Activated naive CD8-positive, alpha-beta T cell (primary cell): ENCODE measurements around the gene NELFE.
"Not testable (repeated sequence)": the region's sequence is repeated elsewhere in the genome, so short reads cannot be mapped to it uniquely, and the experiment has no call there.

Experiments used
- H3K27ac Mint-ChIP-seq: one replicate; pipeline ENCODE4 v1.8.0; 2021; ENCODE audit warnings: mixed read lengths
- H3K27me3 Mint-ChIP-seq: one replicate; pipeline ENCODE4 v1.8.0; 2021; ENCODE audit warnings: mixed read lengths
- H3K36me3 Mint-ChIP-seq: one replicate; pipeline ENCODE4 v1.8.0; 2021; ENCODE audit warnings: mixed read lengths
- H3K4me1 Mint-ChIP-seq: one replicate; pipeline ENCODE4 v1.8.0; 2021; ENCODE audit warnings: low read depth, mixed read lengths
- H3K4me3 Mint-ChIP-seq: one replicate; pipeline ENCODE4 v1.8.0; 2021; ENCODE audit warnings: mild to moderate bottlenecking, mixed read lengths
- H3K9me3 Mint-ChIP-seq: one replicate; pipeline ENCODE4 v1.8.0; 2021; ENCODE audit warnings: low read depth, mixed read lengths

NELFE gene

DNA sequence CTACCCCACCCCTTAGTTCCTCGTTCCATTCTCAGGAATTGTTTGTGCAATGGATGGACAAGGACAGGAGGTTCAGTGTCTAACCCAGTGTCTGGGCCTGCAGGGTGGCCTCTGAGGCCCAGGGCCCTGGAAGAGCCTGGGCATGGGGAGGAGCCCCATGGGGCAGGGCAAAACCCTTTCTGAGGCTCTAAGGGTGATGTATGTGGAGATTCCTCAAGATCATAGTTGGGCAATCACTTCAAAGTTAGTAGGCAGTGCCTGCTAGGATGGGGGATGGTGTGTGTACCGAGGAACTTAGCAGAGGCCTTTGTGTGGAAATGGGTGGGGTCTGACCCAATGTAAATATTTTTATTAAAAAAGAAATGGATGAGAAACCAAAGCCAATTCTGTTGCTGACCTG, 38.0 kb downstream of the NELFE start:
- no peak overlapping the region for H3K27ac Mint-ChIP-seq

GRCh38 chr6:31919624-31920303, 39.0 kb downstream of the NELFE start:
- no peaks in the 10 kb centered on the region for H3K36me3 Mint-ChIP-seq
- no peaks in the 10 kb centered on the region for H3K4me1 Mint-ChIP-seq
- no peak overlapping the region for H3K27ac Mint-ChIP-seq
- no peaks in the 10 kb centered on the region for H3K27me3 Mint-ChIP-seq
- no peaks in the 10 kb centered on the region for H3K9me3 Mint-ChIP-seq
- H3K4me3 Mint-ChIP-seq: no peak overlapping the region

More for the DNA sequence above, 38.0 kb downstream of the NELFE start:
- Mint-ChIP-seq H3K4me3 (no peak overlapping the region), H3K4me1 (no peaks in the 10 kb centered on the region), H3K27me3 (no peaks in the 10 kb centered on the region), H3K36me3 (no peaks in the 10 kb centered on the region), H3K9me3 (no peaks in the 10 kb centered on the region)

DNA sequence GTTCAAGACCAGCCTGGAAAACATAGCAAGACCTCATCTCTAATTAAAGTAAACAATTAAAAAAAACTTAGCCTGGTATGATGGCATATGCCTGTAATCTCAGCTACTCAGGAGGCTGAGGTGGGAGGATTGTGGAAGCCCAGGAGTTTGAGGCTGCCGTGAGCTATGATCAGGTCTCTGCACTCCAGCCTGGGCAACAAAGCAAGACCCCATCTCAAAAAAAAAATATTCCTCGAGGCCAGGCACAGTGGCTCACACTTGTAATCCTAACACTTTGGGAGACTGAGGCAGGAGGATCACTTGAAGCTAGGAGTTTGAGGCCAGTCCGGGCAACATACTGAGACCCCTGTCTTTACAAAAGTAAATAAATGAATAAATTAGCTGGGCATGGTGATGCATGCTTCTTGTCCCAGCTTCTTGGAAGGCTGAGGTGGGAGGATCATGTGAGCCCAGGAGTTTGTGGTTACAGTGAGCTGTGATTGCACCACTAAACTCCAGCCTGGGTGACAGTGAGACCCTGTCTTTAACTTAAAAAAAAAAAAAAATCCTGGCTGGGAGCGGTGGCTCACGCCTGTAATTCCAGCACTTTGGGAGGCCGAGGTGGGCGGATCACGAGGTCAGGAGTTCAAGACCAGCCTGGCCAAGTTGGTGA, 40.6 kb downstream of the NELFE start:
- no peaks in the 10 kb centered on the region for H3K9me3 Mint-ChIP-seq
- no peak overlapping the region for H3K27ac Mint-ChIP-seq
- H3K27me3 Mint-ChIP-seq: no peaks in the 10 kb centered on the region
- H3K4me1 Mint-ChIP-seq: no peaks in the 10 kb centered on the region
- no peaks in the 10 kb centered on the region for H3K36me3 Mint-ChIP-seq
- no peak overlapping the region for H3K4me3 Mint-ChIP-seq

DNA sequence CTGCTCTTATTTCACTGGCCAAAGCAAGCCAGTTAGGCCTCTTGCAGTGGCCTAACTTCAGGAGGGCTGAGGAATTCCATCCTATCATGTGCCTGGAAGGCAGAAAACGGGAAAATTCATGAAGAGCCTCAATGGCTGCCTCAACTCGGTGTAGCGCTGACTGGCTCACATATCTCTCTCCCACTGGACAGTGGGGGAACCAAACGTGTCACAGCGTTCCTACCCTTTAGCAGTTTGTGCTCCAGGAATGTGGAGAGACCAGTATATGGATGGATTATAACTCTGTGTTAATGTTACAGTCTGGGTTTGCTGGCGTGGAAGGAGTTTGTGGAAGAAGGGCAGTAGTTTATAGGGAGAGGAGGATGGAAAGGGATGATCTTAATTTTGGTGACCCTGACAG, 43.0 kb downstream of the NELFE start:
- Mint-ChIP-seq H3K27me3 (peaks cover 2% of the 10 kb centered on the region), H3K27ac (no peak overlapping the region), H3K36me3 (no peaks in the 10 kb centered on the region), H3K9me3 (no peaks in the 10 kb centered on the region), H3K4me1 (no peaks in the 10 kb centered on the region), H3K4me3 (no peak overlapping the region)

DNA sequence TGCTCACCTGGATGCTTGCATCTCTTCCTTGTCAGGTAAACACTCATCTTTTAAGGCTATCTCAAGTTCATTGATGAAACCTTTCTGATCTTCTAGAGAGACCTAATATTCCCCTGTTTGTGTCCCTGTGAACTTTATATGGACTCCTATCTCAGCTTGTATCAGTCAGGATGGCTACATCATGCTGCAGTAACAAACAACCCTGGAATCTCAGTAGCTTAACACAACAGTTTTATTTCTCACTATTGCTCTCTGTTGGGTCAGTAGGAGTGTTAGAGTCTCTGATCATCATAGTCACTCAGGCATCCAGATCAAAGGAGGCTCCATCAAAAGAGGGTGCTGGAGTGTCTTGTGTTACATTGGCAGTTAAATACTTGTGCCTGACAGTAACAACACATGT, 43.4 kb downstream of the NELFE start:
- Mint-ChIP-seq H3K9me3 (no peaks in the 10 kb centered on the region), H3K27ac (no peak overlapping the region), H3K27me3 (peaks cover 2% of the 10 kb centered on the region), H3K36me3 (no peaks in the 10 kb centered on the region), H3K4me3 (no peak overlapping the region), H3K4me1 (peaks cover 1% of the 10 kb centered on the region)

DNA sequence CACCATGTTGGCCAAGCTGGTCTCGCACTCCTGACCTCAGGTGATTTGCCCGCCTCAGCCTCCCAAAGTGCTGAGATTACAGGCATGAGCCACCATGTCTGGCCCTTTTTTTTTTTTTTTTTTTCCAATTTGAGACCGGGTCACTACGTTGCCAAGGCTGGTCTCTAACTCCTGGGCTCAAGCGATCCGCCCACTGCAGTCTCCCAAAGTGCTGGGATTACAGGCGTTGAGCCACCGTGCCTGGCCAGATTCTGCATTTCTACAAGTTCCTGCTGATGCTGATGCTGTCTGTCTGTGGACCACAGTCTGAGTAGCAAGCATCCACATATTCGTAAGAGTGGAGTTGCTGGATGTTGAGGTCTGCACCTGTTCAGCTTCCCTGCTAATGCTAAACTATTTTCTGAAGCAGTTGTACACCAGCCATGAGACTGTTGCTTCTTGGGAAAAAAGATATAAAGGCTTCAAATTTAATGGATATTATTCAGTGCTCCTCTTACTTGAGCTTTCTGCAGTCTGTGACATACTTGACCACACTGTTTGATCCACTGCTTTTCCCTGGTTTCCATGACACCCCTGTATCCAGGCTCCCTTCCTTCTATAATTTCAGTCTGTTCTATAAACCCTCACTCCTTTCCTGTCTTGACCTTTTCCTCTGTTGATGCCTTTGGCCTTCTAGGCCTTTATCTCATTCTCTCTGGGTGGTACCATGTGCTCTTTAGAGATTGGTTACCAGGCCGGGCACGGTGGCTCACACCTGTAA, 46.8 kb downstream of the NELFE start:
- H3K27ac Mint-ChIP-seq: no peak overlapping the region
- H3K36me3 Mint-ChIP-seq: no peaks in the 10 kb centered on the region
- no peaks in the 10 kb centered on the region for H3K9me3 Mint-ChIP-seq
- H3K4me3 Mint-ChIP-seq: no peak overlapping the region
- peaks cover 4% of the 10 kb centered on the region for H3K4me1 Mint-ChIP-seq
- peaks cover 2% of the 10 kb centered on the region for H3K27me3 Mint-ChIP-seq

- not testable (repeated sequence) for H3K4me1 Mint-ChIP-seq, H3K9me3 Mint-ChIP-seq, H3K27me3 Mint-ChIP-seq, H3K27ac Mint-ChIP-seq, H3K4me3 Mint-ChIP-seq, H3K36me3 Mint-ChIP-seq
Observed at GRCh38 chr6:31909298-31909697, 49.5 kb downstream of the NELFE start.

- Mint-ChIP-seq H3K9me3 (no peaks in the 10 kb centered on the region), H3K27me3 (peaks cover 2% of the 10 kb centered on the region), H3K27ac (no peak overlapping the region), H3K4me1 (peaks cover 4% of the 10 kb centered on the region), H3K36me3 (no peaks in the 10 kb centered on the region), H3K4me3 (no peak overlapping the region)
Observed at GRCh38 chr6:31908791-31909190, 50.0 kb downstream of the NELFE start.

DNA sequence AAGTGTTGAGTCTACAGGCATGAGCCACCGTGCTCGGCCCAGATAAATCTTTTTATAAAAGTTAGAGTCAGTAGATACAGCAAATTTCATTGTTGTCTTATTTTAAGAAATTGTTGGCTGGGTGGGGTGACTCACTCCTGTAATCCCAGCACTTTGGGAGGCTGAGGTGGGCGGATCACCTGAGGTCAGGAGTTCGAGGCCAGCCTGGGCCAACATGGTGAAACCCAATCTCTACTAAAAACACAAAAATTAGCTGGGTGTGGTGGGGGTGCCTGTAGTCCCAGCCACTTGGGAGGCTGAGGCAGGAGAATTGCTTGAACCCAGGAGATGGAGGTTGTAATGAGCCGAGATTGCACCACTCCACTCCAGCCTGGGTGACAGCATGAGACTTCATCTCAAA, 50.5 kb downstream of the NELFE start:
- H3K4me3 Mint-ChIP-seq, H3K36me3 Mint-ChIP-seq, H3K27ac Mint-ChIP-seq, H3K27me3 Mint-ChIP-seq, H3K4me1 Mint-ChIP-seq, H3K9me3 Mint-ChIP-seq: not testable (repeated sequence)

GRCh38 chr6:31907158-31907813, 51.5 kb downstream of the NELFE start:
- Mint-ChIP-seq H3K4me3 (no peak overlapping the region), H3K27ac (no peak overlapping the region), H3K4me1 (peaks cover 12% of the 10 kb centered on the region), H3K27me3 (peaks cover under 1% of the 10 kb centered on the region), H3K9me3 (no peaks in the 10 kb centered on the region), H3K36me3 (no peaks in the 10 kb centered on the region)

GRCh38 chr6:31906727-31907126, 52.0 kb downstream of the NELFE start:
- H3K27ac Mint-ChIP-seq, H3K4me3 Mint-ChIP-seq, H3K27me3 Mint-ChIP-seq, H3K9me3 Mint-ChIP-seq, H3K36me3 Mint-ChIP-seq: not testable (repeated sequence)
- H3K4me1 Mint-ChIP-seq: peaks cover 12% of the 10 kb centered on the region

DNA sequence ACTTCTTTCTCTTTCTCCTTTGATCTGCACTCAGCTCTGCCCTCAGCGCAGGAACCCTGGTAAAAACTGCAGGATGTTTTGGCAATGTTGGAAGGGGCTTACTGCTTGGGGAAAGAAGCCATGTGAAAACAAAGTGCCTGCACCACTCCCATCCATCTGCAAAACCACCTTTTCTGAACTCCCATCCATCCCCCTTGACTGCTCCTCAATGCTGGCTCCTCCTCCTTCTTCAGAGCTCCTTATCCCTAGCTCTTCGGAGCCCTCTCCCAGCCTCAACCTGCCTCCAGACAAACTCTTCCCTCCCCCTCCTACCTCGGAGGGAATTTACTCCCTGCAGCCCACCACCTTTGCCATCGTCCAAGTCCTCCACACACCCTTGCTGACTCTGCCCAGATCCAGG, 52.6 kb downstream of the NELFE start:
- peaks cover 14% of the 10 kb centered on the region for H3K4me1 Mint-ChIP-seq
- no peaks in the 10 kb centered on the region for H3K36me3 Mint-ChIP-seq
- H3K9me3 Mint-ChIP-seq: no peaks in the 10 kb centered on the region
- H3K27ac Mint-ChIP-seq: no peak overlapping the region
- H3K27me3 Mint-ChIP-seq: no peaks in the 10 kb centered on the region
- no peak overlapping the region for H3K4me3 Mint-ChIP-seq

GRCh38 chr6:31905041-31905440, 53.7 kb downstream of the NELFE start:
- Mint-ChIP-seq H3K27me3 (no peaks in the 10 kb centered on the region), H3K27ac (no peak overlapping the region), H3K4me3 (no peak overlapping the region), H3K4me1 (peaks cover 12% of the 10 kb centered on the region), H3K9me3 (no peaks in the 10 kb centered on the region), H3K36me3 (no peaks in the 10 kb centered on the region)

DNA sequence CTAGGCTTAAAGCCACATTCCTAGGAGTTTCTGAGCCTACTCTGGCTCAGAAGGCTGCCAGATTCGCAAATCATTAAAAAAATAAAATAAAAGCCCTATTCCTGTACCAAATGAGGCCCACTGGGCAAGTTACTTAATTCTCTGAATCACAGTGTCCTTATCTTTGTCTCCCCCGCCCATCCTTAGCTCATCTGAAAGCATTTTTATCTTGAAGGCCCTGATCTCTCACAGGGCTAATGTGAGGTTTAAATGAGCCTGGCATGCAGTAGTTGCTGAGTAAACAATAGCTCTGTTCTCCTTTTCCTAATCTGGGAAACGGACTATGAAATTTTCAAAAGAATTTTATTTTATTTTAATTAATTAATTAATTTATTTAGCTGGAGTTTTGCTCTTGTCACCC, 54.8 kb downstream of the NELFE start:
- Mint-ChIP-seq H3K9me3 (no peaks in the 10 kb centered on the region), H3K27ac (no peak overlapping the region), H3K36me3 (no peaks in the 10 kb centered on the region), H3K4me3 (no peak overlapping the region), H3K27me3 (no peaks in the 10 kb centered on the region), H3K4me1 (peaks cover 21% of the 10 kb centered on the region)
